Vagina (tissue), 2 donors: ENCODE data around the gene ZNF142. TPM values are rescaled to one million over a fixed set of nuclear protein-coding genes. Genes with fewer than 3 reads are reported as not detected.

ENCODE experiments used
- DNase-seq, 2 donors: peaks; one replicate each; pipeline ENCODE4 v3.0.0-alpha.2; 2017; ENCODE audit errors: extremely low spot score in 2 of 2
- H3K27ac ChIP-seq: fragments of 200-600 bp; sonication (generic); one replicate; pipeline ENCODE4 v1.5.1; 2019
- H3K27me3 ChIP-seq: fragments of 200-600 bp; sonication (generic); one replicate; pipeline ENCODE4 v1.5.1; 2019
- H3K36me3 ChIP-seq, 2 donors: fragments of 200-600 bp; sonication (generic); one replicate each; pipeline ENCODE4 v1.5.1; 2017 to 2019
- H3K4me1 ChIP-seq: fragments of 200-600 bp; sonication (generic); one replicate; pipeline ENCODE4 v1.5.1; 2019
- H3K4me3 ChIP-seq, 2 donors: fragments of 200-600 bp; sonication (generic); 1 replicate in 1 of 2; 2 replicates in 1 of 2; pipeline ENCODE4 v1.5.1; 2016 to 2019
- H3K9me3 ChIP-seq: fragments of 200-600 bp; sonication (generic); one replicate; pipeline ENCODE4 v1.5.1; 2019
- POLR2A ChIP-seq, 2 donors: fragments of 450-650 bp; IDR thresholded peaks; one replicate each; pipeline ENCODE4 v1.6.1; 2017; ENCODE audit warnings: antibody characterized with exemption in 2 of 2, mild to moderate bottlenecking in 2 of 2, moderate library complexity in 2 of 2
- POLR2AphosphoS5 ChIP-seq, 2 donors: sonication (generic); formaldehyde crosslinking; IDR thresholded peaks; one replicate each; pipeline ENCODE4 v1.9.0; 2017; ENCODE audit warnings: antibody characterized with exemption in 2 of 2, mild to moderate bottlenecking in 2 of 2, low read depth in 1 of 2; ENCODE audit not compliant: insufficient read depth in 1 of 2
- intact Hi-C: fragments of 100-400 bp; cut with DNase I; formaldehyde crosslinking; loops from one replicate; pipeline ENCODE4 v1.15.1; 2023
- total RNA-seq: library from RNA; depleted of rRNA; stranded (reverse); fragments of >200 nt; gene quantifications from one replicate; pipeline ENCODE4 v1.2.3, GENCODE V29; 2016
- TF ChIP-seq, protein P1 (sequence below), 3 experiments: fragments of 450-650 bp in 2 of 3; fragments of 200-600 bp in 1 of 3; sonication (generic) in 1 of 3; IDR thresholded peaks; one replicate each; pipeline ENCODE4 v1.5.1; 2017 to 2019; ENCODE audit warnings: antibody characterized with exemption in 3 of 3, mild to moderate bottlenecking in 2 of 3, moderate library complexity in 2 of 3

Gene ZNF142
- total RNA-seq, 1 donor from 2014 or later = 22.8 TPM

DNA sequence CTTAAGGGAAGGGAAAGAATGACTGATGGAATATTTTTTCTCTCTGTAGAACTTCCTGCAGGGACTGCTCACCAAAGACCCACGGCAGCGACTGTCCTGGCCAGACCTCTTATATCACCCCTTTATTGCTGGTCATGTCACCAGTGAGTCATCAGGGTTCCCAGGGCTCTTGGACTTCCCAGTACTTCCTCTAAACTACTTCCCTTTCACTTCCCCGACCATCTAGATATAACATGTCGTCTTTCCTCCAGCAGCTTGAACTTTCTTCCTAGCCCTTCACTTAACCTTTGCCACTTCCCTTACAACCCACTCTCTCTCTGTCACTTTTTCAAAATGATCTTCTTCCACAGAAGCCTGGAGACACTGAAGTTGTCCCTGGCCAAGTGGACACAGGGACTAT lies 19.7 kb upstream of the ZNF142 start:
- Histone ChIP-seq H3K4me3 (no peak overlapping the region), H3K27ac (no peak overlapping the region), H3K9me3 (no peaks in the 10 kb centered on the region), H3K4me1 (no peaks in the 10 kb centered on the region), H3K36me3 (peaks cover 0 to 39% of the 10 kb centered on the region in 2 donors), H3K27me3 (no peaks in the 10 kb centered on the region)
- no peak for DNase-seq
- intact Hi-C loops = no loop called here
- TF ChIP-seq POLR2A (IDR thresholded peaks at IDR 0.05) = no peak
- no peak for TF ChIP-seq POLR2AphosphoS5 (IDR thresholded peaks at IDR 0.05; ENCODE audit: insufficient read depth in 1 of 2, low read depth in 1 of 2)
- TF ChIP-seq, protein P1, sequence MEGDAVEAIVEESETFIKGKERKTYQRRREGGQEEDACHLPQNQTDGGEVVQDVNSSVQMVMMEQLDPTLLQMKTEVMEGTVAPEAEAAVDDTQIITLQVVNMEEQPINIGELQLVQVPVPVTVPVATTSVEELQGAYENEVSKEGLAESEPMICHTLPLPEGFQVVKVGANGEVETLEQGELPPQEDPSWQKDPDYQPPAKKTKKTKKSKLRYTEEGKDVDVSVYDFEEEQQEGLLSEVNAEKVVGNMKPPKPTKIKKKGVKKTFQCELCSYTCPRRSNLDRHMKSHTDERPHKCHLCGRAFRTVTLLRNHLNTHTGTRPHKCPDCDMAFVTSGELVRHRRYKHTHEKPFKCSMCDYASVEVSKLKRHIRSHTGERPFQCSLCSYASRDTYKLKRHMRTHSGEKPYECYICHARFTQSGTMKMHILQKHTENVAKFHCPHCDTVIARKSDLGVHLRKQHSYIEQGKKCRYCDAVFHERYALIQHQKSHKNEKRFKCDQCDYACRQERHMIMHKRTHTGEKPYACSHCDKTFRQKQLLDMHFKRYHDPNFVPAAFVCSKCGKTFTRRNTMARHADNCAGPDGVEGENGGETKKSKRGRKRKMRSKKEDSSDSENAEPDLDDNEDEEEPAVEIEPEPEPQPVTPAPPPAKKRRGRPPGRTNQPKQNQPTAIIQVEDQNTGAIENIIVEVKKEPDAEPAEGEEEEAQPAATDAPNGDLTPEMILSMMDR (IDR thresholded peaks at IDR 0.05) = no peak

DNA sequence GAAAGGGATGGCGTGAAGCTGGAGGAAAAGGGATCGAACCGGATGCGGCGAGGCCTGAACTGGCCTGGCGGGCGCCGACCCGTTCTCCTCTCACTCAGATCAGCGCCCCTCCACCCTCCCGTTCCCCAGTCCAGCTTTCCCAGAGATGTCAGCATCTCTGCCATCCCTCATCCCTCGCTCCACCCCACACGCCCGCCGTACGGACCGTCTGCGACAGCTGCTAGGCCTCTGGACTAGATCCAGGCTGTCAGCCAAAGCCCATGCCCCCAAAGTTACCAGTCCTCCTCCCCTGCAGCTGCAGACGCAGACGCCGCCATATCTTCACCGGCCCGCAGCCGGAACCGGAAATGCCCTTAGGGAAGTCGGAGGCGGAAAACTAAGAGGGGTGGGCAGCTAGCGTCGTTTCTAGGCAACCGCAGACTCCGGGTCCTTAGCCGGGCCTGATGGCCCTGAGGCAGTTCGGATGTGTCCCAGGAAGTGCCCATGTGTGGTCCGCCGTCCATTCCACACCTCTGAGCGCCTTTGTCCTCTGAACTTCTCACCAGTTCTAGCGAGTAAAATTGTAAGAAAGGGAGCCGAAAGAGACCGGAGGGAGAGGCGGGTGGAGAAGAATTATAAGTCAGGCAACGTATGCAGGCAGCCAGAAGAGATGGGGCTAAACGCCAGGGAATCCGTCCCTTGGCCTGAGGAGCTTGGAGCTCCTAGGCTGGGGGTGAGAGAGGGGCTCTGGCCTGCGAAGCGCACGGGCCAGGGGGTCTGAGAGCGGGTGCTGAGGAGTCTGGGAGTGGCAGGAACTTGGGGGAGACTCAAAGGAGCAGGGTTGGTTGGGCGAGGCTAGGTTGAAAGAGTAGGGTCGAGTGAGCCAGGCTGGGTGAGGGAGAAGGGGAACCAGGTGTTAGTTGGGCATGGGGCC lies 12.5 kb upstream of the ZNF142 start, which contains the start of the genes RNF25 and STK36:
Gene RNF25, minus strand, starts transcription at position 349 of the 913 bp plus-strand sequence. Its CDS starts 32 bp downstream, at position 317.
Gene STK36, plus strand, starts transcription at position 433 of the 913 bp plus-strand sequence. CDS start 744 bp downstream, outside the sequence.
- Histone ChIP-seq H3K9me3 (no peaks in the 10 kb centered on the region), H3K4me3 (peak within 1 kb of the TSS; percentile 68 to 69), H3K27ac (peak within 1 kb of the TSS; percentile 53), H3K4me1 (peaks cover 30% of the 10 kb centered on the region), H3K27me3 (no peaks in the 10 kb centered on the region), H3K36me3 (peaks cover 0 to 21% of the 10 kb centered on the region in 2 donors)
- intact Hi-C loops = no loop called here
- TF ChIP-seq POLR2A (IDR thresholded peaks at IDR 0.05) (peak in 1 of 2 donors; percentile 58), POLR2AphosphoS5 (IDR thresholded peaks at IDR 0.05; ENCODE audit: insufficient read depth in 1 of 2, low read depth in 1 of 2) (peak; percentile 83 to 91)
- TF ChIP-seq, protein P1 (IDR thresholded peaks at IDR 0.05) = no peak
- no peak for DNase-seq

DNA sequence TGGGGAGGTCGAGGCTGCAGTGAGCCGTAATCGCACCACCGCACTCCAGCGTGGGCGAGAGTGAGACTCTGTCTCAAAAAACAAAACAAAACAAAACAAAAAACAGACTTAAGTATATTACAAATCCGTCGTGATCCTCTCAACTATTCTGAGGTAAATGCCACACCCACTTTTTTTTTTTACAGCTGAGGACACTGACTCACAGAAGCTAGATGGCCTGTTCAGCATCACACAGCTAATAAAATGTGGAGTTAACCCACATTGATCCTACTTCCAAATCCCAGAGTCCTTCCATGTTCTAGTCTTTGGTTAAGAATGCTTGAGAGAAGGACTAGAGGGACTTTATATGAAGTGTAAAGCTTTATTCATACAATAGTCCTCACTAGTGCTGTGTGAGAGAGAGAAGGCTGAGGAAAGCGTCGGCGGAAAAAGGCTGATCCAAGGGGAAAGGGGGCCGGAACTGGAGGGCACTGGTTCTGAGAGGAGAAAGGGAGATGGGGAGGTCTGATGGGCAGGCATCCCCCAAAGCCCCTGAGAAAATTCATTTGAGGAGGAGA lies 11.8 kb upstream of the ZNF142 start:
- H3K4me3 ChIP-seq = peak overlapping the region; percentile 68 to 69
- TF ChIP-seq POLR2AphosphoS5 (IDR thresholded peaks at IDR 0.05; ENCODE audit: insufficient read depth in 1 of 2, low read depth in 1 of 2) (no peak), POLR2A (IDR thresholded peaks at IDR 0.05) (no peak)
- TF ChIP-seq, protein P1 (IDR thresholded peaks at IDR 0.05) = no peak
- H3K27me3 ChIP-seq = no peaks in the 10 kb centered on the region
- H3K9me3 ChIP-seq = no peaks in the 10 kb centered on the region
- no peak for DNase-seq
- peaks cover 0 to 21% of the 10 kb centered on the region in 2 donors for H3K36me3 ChIP-seq
- intact Hi-C loops = no loop called here
- peak overlapping the region; percentile 53 for H3K27ac ChIP-seq
- peaks cover 30% of the 10 kb centered on the region for H3K4me1 ChIP-seq

DNA sequence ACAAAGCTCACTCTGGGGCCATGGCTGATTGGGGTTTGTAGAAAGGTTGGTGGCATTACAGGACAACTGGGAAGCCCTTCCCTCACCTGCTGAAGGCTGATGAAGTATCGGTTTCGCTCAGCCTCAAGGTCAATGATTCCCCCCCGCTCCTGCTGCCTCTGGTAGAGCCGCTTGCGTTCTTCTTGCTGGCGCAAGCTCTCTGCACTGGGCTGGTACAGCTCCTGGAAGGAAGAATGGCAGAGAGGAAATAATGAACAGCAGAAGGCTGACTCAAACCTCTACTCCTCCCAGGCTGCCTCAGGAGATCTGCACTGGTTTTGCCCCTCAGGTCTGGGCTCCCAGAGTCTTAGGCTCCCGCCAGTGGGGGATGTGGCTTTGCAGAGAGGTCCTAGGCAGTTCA lies 5.2 kb upstream of the ZNF142 start:
- no peak for DNase-seq
- H3K4me3 ChIP-seq = no peak overlapping the region
- TF ChIP-seq, protein P1 (IDR thresholded peaks at IDR 0.05) = no peak
- TF ChIP-seq POLR2AphosphoS5 (IDR thresholded peaks at IDR 0.05; ENCODE audit: insufficient read depth in 1 of 2, low read depth in 1 of 2) (no peak), POLR2A (IDR thresholded peaks at IDR 0.05) (no peak)
- intact Hi-C loops = no loop called here
- no peak overlapping the region for H3K27ac ChIP-seq
- H3K9me3 ChIP-seq = no peaks in the 10 kb centered on the region
- H3K4me1 ChIP-seq = peaks cover 11% of the 10 kb centered on the region
- H3K36me3 ChIP-seq = peaks cover 0 to 58% of the 10 kb centered on the region in 2 donors
- H3K27me3 ChIP-seq = no peaks in the 10 kb centered on the region
